Measurements from ENCODE around the gene CHKA.

Gene CHKA

GRCh38 chr11:68031144-68031464, 90.1 kb downstream of the CHKA start:
- no peak for DNase-seq (ENCODE audit: low read depth)

- peak; percentile 91 for DNase-seq (ENCODE audit: low read depth)
These were observed 90.7 kb downstream of the CHKA start, which contains the start of gene NDUFS8 for GRCh38 chr11:68030318-68031143. NDUFS8 (plus strand) TSS chr11:68030681; CDS start chr11:68032152, 1,471 bp downstream.

DNA sequence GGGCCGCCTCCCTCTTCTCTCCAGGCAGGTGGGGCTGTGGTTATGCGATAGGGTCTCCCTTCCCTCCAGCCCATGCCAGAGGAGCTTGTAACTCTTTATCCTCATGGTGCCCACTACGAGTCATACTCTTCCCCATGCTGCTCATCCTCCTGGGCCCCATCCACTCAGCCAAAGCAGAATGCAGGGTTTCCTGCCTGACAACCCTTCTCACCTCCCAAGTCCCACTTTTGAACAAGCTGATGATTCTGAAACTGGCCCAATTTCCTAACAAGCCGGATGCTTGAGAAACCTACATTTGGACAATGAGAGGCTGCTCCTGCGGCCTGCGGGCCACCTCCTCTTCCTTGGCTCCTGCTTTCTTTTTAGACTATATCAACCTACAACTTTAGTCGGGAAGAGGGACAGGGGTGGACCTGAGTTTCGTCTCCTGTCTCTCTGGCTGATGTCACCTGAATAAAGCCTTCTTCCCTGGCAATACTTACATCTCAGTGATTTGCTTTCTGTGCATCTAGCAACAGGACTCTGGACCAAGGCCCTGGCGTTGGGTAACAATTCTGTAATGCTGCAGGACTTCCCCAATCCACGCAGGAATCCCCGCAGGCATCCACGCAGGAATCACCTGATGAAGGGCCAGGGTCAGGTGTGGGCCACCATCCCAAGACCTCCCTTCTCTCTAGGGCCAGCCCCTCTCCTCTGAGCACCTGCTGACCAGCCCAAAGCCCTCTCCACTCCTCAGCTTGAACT, 92.2 kb downstream of the CHKA start:
- DNase-seq (ENCODE audit: low read depth), result no peak

DNA sequence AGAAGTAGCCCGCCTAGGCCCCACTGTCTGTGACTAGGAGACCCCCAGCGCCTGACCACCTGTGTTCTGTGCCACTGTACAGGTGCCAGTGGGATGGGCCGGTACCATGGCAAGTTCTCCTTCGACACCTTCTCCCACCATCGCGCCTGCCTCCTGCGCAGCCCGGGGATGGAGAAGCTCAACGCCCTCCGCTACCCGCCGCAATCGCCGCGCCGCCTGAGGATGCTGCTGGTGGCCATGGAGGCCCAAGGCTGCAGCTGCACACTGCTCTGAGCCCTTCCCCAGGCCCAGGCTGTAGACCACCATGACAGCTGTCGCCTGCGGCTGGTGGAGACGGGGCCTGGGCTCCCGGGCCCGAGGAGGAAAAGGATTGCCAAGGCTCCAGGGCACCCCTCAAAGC, 93.5 kb downstream of the CHKA start:
- DNase-seq (ENCODE audit: low read depth), result no peak

DNA sequence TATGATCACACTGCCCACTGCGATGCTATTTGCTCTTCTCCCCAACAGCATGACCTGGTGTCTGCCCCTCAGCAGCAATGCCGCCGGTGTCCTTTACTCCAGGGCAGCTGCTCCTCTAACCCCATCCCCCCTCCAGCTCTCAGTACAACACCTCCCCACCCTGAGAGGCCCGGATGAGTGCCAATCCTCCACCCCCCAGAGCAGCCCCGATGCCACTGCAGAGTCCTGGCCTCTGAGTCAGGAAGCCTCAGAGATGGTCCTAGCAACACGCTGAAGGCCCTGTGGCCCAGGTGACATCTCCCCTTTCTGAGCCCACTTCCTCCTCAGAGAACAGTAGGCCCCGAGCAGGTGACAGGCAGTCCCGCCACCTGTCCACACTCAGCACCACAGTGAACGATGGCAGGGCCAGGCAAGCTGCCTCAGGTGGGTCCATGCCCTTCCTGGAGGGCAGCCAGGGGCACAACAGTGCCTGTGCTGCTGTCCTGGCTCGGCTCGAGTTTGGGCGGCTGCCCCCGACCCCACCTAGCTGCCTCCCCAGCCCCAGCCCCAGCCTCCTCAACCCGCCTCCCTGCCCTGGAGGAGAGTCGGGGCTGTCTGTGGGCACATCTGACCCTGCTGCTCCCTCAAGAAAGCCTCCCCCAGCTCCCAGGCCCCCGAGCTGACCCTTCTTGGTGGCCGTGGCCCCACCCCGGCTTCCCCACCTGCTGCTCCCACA, 94.6 kb downstream of the CHKA start:
- DNase-seq (ENCODE audit: low read depth), result no peak

- no peak for DNase-seq (ENCODE audit: low read depth)
These were observed 96.1 kb downstream of the CHKA start for GRCh38 chr11:68025047-68025446.

- no peak for DNase-seq (ENCODE audit: low read depth)
These were observed 96.7 kb downstream of the CHKA start for GRCh38 chr11:68024508-68024907.

DNA sequence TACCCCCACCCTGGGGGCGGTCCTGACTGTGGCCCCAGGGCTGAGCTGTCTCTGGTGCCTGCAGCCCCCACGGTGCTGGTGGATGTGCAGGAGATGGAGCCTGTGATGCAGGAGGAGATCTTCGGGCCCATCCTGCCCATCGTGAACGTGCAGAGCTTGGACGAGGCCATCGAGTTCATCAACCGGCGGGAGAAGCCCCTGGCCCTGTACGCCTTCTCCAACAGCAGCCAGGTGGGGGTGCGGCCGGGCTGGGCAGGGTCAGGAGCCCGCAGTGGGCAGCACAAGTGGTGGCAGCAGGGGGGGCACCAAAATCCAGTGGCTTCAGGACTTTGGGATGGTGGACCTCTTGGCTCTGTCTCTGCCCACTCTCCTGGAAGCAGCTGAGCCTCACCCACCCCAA, 98.7 kb downstream of the CHKA start:
- no peak for DNase-seq (ENCODE audit: low read depth)

DNA sequence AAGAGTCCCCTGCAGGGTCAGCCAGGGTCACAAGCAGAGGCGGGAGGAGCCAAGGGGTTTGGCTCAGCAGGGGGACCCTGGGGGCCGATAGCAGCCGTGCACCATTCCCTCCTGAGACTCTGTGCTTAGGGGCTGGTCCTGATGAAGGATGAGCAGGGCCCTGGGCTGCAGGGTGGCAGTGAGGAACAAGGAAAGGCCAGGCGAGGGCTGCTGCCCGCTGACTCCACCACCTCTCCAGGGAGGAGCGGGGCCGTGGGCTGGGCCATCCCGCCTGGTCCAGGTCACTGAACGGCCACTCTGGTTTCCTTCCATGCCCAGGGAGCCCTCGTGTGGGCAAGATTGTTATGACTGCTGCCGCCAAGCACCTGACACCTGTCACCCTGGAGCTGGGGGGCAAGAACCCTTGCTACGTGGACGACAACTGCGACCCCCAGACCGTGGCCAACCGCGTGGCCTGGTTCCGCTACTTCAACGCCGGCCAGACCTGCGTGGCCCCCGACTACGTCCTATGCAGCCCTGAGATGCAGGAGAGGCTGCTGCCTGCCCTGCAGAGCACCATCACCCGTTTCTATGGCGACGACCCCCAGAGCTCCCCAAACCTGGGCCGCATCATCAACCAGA, 99.9 kb downstream of the CHKA start:
- no peak for DNase-seq (ENCODE audit: low read depth)

- no peak for DNase-seq (ENCODE audit: low read depth)
These were observed 100.6 kb downstream of the CHKA start for GRCh38 chr11:68020575-68020974.

DNA sequence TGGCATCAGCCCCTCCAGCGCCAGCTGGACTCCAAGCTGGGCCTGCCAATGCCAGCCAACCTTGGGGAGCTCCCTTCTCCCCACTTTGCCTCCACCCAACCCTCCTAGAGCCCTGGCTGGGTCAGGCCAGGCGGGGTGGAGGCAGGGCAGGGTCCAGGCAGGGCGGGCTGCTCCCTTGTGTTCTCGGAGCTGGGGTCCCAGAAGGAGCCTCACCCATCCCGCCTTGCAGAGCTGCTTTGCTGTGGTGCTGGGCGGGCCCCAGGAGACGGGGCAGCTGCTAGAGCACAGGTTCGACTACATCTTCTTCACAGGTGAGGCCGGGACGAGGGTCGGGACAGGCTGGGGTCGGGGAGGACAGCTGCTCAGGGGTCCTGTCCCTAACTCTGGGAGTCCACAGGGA, 101.7 kb downstream of the CHKA start:
- no peak for DNase-seq (ENCODE audit: low read depth)

GRCh38 chr11:68018730-68019190, 102.4 kb downstream of the CHKA start:
- DNase-seq (ENCODE audit: low read depth), result no peak

DNA sequence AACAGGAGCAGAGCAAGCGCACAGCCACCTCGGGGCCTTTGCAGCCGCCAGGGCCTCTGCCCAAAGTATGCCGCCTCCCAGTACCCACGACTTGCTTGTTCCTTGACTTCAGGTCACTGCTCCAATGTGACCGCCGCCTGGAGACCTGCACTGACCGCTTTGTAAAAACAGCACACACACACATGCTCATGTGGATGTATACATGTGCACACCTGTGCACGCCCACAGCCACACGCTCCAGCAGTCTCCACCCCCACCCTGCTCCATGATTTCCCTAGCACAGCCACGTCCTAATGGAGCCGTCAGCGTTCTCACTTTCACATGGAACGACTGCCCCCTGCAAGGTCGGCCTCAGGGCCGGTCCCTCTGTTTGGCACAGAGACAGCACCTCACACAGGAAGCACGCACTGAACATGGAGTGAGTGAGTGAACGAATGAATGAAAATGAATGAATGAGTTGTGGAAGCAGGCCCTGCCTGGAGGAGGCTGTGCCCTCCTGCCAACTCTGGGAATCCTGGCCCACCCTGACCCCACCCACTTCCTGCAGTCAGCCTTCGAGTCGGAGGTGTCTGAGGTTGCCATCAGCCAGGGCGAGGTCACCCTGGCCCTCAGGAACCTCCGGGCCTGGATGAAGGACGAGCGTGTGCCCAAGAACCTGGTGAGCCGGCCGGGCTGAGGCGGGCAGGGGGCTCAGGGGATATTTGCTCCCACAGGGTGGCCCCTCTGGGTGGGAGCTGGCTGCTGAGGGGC, 103.0 kb downstream of the CHKA start:
- no peak for DNase-seq (ENCODE audit: low read depth)

GRCh38 chr11:68016904-68017817, 104.0 kb downstream of the CHKA start:
- no peak for DNase-seq (ENCODE audit: low read depth)

- DNase-seq (ENCODE audit: low read depth), result no peak
These were observed 104.9 kb downstream of the CHKA start for GRCh38 chr11:68016161-68016903.

GRCh38 chr11:68015467-68015866, 105.7 kb downstream of the CHKA start:
- DNase-seq (ENCODE audit: low read depth), result no peak

DNA sequence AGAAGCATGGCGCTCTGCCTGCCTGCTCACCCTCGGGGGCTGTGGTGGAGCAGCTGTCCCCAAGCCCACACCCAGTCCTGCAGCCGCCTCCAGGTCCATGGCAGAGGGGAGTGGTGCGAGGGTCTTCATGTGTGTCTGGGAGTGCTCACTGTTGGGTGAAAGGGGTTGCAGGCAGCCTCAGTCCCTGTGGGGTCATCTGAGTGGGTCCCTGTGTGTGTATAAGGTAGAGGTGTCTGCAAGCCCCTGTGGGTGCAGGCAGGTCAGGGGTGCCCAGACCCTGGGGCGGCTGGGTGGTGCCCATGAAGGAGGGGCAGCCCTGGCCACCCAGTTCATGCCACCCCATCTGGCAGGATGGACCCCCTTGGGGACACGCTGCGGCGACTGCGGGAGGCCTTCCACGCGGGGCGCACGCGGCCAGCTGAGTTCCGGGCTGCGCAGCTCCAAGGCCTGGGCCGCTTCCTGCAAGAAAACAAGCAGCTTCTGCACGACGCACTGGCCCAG, 106.2 kb downstream of the CHKA start:
- DNase-seq (ENCODE audit: low read depth), result no peak

DNA sequence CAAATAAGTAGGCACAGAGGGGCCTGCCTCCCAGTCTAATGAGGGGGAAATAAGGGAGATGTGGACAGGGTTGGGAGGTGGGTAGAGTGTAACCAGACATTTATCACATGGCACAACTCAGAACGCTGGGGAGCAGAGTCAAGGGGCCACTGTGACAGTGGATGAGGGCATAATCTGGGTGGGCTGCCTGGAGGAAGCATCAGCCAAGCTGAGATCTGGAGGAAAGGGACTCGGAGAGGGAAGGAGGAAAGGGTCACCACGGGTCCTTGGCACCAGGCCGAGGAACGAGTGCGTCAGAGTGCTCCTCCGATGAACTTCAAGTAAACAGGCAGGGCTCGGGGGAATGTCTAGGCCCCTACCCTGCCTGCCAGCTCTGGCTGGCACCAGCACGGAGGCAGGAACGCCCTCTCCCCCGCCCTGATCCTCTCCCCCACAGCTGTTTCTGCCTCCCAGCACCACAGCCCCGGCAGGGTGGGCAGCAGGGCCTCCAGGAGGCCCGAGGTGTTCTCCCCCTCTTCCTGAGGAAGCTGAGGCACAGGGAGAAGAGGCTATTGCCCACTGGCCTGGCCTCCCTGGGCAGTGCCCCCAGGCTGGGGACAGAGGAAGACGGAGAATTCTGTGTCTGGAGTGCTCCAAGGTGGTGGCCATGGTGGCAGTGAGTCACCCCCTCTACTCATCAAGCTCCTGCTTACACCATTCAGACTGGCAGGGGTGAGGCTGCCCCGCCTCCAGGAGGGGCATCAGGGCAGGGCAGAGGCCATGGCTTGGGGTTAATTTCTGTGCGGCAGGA, 106.8 kb downstream of the CHKA start:
- DNase-seq (ENCODE audit: low read depth), result no peak

Measured in T-helper 22 cell (primary cell).